Measurements from ENCODE around the gene PRSS16. TPM values are rescaled to one million over a fixed set of nuclear protein-coding genes. Genes with fewer than 3 reads are reported as not detected.

The PRSS16 gene
- total and polyA plus RNA-seq, 9 of the 15 experiments (the other 6 are each of a cell fraction or from before 2014, with no cell fraction given) = 4.5 to 21.3 (median 12.1) TPM

GRCh38 chr6:27297857-27298730 is 50.6 kb downstream of the PRSS16 start (continued):
- TF ChIP-seq PRDM10 (IDR thresholded peaks at IDR 0.05; ENCODE audit: partially characterized antibody) = peak; percentile 5
- TF ChIP-seq ARID4B (CRISPR knock-in tag; IDR thresholded peaks at IDR 0.05) = peak; percentile 66
- TF ChIP-seq TFAP4 (CRISPR knock-in tag; IDR thresholded peaks at IDR 0.05; ENCODE audit: borderline replicate concordance) = peak; percentile 46; the same call in 1 of the 2 replicates
- TF ChIP-seq FOXA3 (CRISPR knock-in tag; conservative IDR thresholded peaks at IDR 0.05 in 1 of 2, IDR thresholded peaks at IDR 0.05 in 1 of 2) = peak; percentile 6 to 68; a peak in 2 of 4 replicates
- peak; percentile 54; the same call in 1 of the 2 replicates for TF ChIP-seq THRB (CRISPR knock-in tag; conservative IDR thresholded peaks at IDR 0.05)
- TF ChIP-seq DPF2 (IDR thresholded peaks at IDR 0.05) = peak; percentile 62; the same call in 1 of the 2 replicates
- peak; percentile 29; the same call in 1 of the 2 replicates for TF ChIP-seq JUND (IDR thresholded peaks at IDR 0.05; ENCODE audit: borderline replicate concordance, low read depth, low read length)
- TF ChIP-seq JUND (tag; IDR thresholded peaks at IDR 0.05; ENCODE audit: borderline replicate concordance, low read depth, low read length) = peak; percentile 46; the same call in 2 of the 3 replicates
- no peak for TF ChIP-seq SIN3B (IDR thresholded peaks at IDR 0.05; ENCODE audit: low read depth)
- TF ChIP-seq ZNF280A (IDR thresholded peaks at IDR 0.05; ENCODE audit: low read depth, partially characterized antibody) = no peak
- no peak for TF ChIP-seq ZNF436 (CRISPR knock-in tag; IDR thresholded peaks at IDR 0.05)
- peak in 1 of 2 experiments; percentile 88; a peak in 2 of 3 replicates for TF ChIP-seq CBX3 (IDR thresholded peaks at IDR 0.05; ENCODE audit: borderline replicate concordance in 1 of 2, low read length in 2 of 2)

Data from K562 (cell line).